WTC11 (cell line): Measurements from ENCODE around the gene CLEC16A. TPM values are rescaled to one million over a fixed set of nuclear protein-coding genes. Genes with fewer than 3 reads are reported as not detected.

Experiments used
- ATAC-seq: fragments of 200-7000 bp; cut with Tn5 transposase; 2 replicates; pipeline ENCODE4 v1.10.0; 2021; ENCODE audit warnings: mild to moderate bottlenecking, moderate library complexity
- CTCF ChIA-PET: fragments of 300-600 bp; sonication (Branson Sonifier 250); formaldehyde crosslinking; loops from one replicate; lab custom pipeline; 2021; ENCODE audit warnings: antibody characterized with exemption; lab: Charles Lee
- POLR2A ChIA-PET: fragments of 350-600 bp; sonication (Branson Sonifier 250); formaldehyde crosslinking; loops from one replicate; lab custom pipeline; 2021; ENCODE audit warnings: antibody characterized with exemption; lab: Charles Lee
- DNase-seq: peaks from one replicate; pipeline ENCODE4 v3.0.0; 2021; ENCODE audit warnings: low spot score
- H3K27ac Mint-ChIP-seq: 2 replicates; pipeline ENCODE4 v1.8.0; 2021; ENCODE audit warnings: mixed read lengths
- H3K27me3 Mint-ChIP-seq: 2 replicates; pipeline ENCODE4 v1.8.0; 2021; ENCODE audit warnings: low read depth, mild to moderate bottlenecking, moderate library complexity, mixed read lengths
- H3K36me3 Mint-ChIP-seq: 2 replicates; pipeline ENCODE4 v1.8.0; 2021; ENCODE audit warnings: mixed read lengths
- H3K4me1 Mint-ChIP-seq: 2 replicates; pipeline ENCODE4 v1.8.0; 2022; ENCODE audit warnings: mixed read lengths
- H3K4me3 Mint-ChIP-seq: 2 replicates; pipeline ENCODE4 v1.8.0; 2021; ENCODE audit warnings: mild to moderate bottlenecking, moderate library complexity, mixed read lengths
- H3K9me3 Mint-ChIP-seq: 2 replicates; pipeline ENCODE4 v1.8.0; 2021; ENCODE audit warnings: mixed read lengths
- CREB1 ChIP-seq: sonication (generic); formaldehyde crosslinking; IDR thresholded peaks from 2 replicates; pipeline ENCODE4 v1.8.0; 2023; ENCODE audit warnings: mild to moderate bottlenecking, missing genetic modification reagents
- CTCF ChIP-seq: fragments of 200-600 bp; IDR thresholded peaks from 2 replicates; pipeline ENCODE4 v1.8.0; 2022; ENCODE audit warnings: antibody characterized with exemption
- ELF4 ChIP-seq: sonication (generic); formaldehyde crosslinking; IDR thresholded peaks from 2 replicates; pipeline ENCODE4 v1.8.1; 2022; ENCODE audit warnings: low read depth, mild to moderate bottlenecking, moderate library complexity, missing genetic modification reagents
- FOXK1 ChIP-seq: sonication (generic); formaldehyde crosslinking; IDR thresholded peaks from 2 replicates; pipeline ENCODE4 v1.8.0; 2022; ENCODE audit warnings: mild to moderate bottlenecking, moderate library complexity, missing genetic modification reagents
- GABPB1 ChIP-seq: sonication (generic); formaldehyde crosslinking; IDR thresholded peaks from 2 replicates; pipeline ENCODE4 v1.8.1; 2023; ENCODE audit warnings: mild to moderate bottlenecking, missing genetic modification reagents
- HMGXB4 ChIP-seq: sonication (generic); formaldehyde crosslinking; IDR thresholded peaks from 2 replicates; pipeline ENCODE4 v1.8.1; 2023; ENCODE audit warnings: mild to moderate bottlenecking, moderate library complexity, missing genetic modification reagents
- MXD4 ChIP-seq: fragments of 250-450 bp; sonication (Bioruptor Pico); IDR thresholded peaks from 2 replicates; pipeline ENCODE4 v1.8.0; 2021; ENCODE audit warnings: mild to moderate bottlenecking, moderate library complexity, borderline replicate concordance
- NFE2L1 ChIP-seq: sonication (generic); formaldehyde crosslinking; IDR thresholded peaks from 2 replicates; pipeline ENCODE4 v1.8.1; 2023; ENCODE audit warnings: missing genetic modification reagents
- NFYB ChIP-seq: sonication (generic); formaldehyde crosslinking; conservative IDR thresholded peaks from 2 replicates; pipeline ENCODE4 v1.8.0; 2022; ENCODE audit warnings: low read depth, missing genetic modification reagents
- PREB ChIP-seq: sonication (generic); formaldehyde crosslinking; IDR thresholded peaks from 2 replicates; pipeline ENCODE4 v1.8.1; 2022; ENCODE audit warnings: mild to moderate bottlenecking, missing genetic modification reagents, moderate library complexity, borderline replicate concordance
- SP1 ChIP-seq: sonication (generic); formaldehyde crosslinking; conservative IDR thresholded peaks from 2 replicates; pipeline ENCODE4 v1.8.1; 2022; ENCODE audit warnings: missing genetic modification reagents
- TEAD1 ChIP-seq: sonication (generic); formaldehyde crosslinking; IDR thresholded peaks from 2 replicates; pipeline ENCODE4 v1.8.0; 2022; ENCODE audit warnings: mild to moderate bottlenecking, missing genetic modification reagents
- USF1 ChIP-seq: sonication (generic); formaldehyde crosslinking; IDR thresholded peaks from 2 replicates; pipeline ENCODE4 v1.8.0; 2022; ENCODE audit warnings: mild to moderate bottlenecking, missing genetic modification reagents
- ZNF138 ChIP-seq: sonication (generic); formaldehyde crosslinking; conservative IDR thresholded peaks from 2 replicates; pipeline ENCODE4 v1.8.1; 2022; ENCODE audit warnings: mild to moderate bottlenecking, moderate library complexity, missing genetic modification reagents
- ZNF281 ChIP-seq: sonication (generic); formaldehyde crosslinking; IDR thresholded peaks from 2 replicates; pipeline ENCODE4 v1.8.0; 2023; ENCODE audit warnings: mild to moderate bottlenecking, missing genetic modification reagents
- ZNF396 ChIP-seq: fragments of 250-450 bp; sonication (Bioruptor Pico); IDR thresholded peaks from 2 replicates; pipeline ENCODE4 v1.8.0; 2021; ENCODE audit warnings: mild to moderate bottlenecking, moderate library complexity, borderline replicate concordance
- ZNF423 ChIP-seq: fragments of 250-450 bp; sonication (Bioruptor Pico); IDR thresholded peaks from 2 replicates; pipeline ENCODE4 v2.1.2; 2022; ENCODE audit warnings: mild to moderate bottlenecking, moderate library complexity
- ZNF425 ChIP-seq: fragments of 250-450 bp; sonication (Bioruptor Pico); conservative IDR thresholded peaks from 2 replicates; pipeline ENCODE4 v1.9.0; 2021; ENCODE audit warnings: mild to moderate bottlenecking
- total RNA-seq: library from RNA; stranded (reverse); gene quantifications from 3 replicates; pipeline ENCODE4 v1.2.3, GENCODE V29; 2021

CLEC16A gene
- total RNA-seq, 1 experiment from 2014 or later, result 14.4 TPM

- TF ChIP-seq MXD4 (CRISPR knock-in tag) (no peak), GABPB1 (CRISPR knock-in tag) (no peak), PREB (CRISPR knock-in tag) (no peak), TEAD1 (CRISPR knock-in tag) (no peak), ZNF425 (CRISPR knock-in tag) (no peak), SP1 (CRISPR knock-in tag) (no peak), ZNF138 (CRISPR knock-in tag) (no peak), ZNF396 (no peak), NFE2L1 (no peak), CREB1 (CRISPR knock-in tag) (no peak), NFYB (CRISPR knock-in tag) (no peak)
Measured at GRCh38 chr16:11006656-11007055, 62.3 kb downstream of the CLEC16A start (continued).

GRCh38 chr16:11007714-11008280 lies 63.4 kb downstream of the CLEC16A start:
- H3K36me3 Mint-ChIP-seq, result peaks cover 5% of the 10 kb centered on the region
- H3K9me3 Mint-ChIP-seq, result no peaks in the 10 kb centered on the region
- POLR2A ChIA-PET, result no interaction called here
- H3K27me3 Mint-ChIP-seq, result no peaks in the 10 kb centered on the region
- TF ChIP-seq CTCF (no peak), SP1 (CRISPR knock-in tag) (no peak), USF1 (CRISPR knock-in tag) (no peak), ELF4 (CRISPR knock-in tag) (no peak), ZNF281 (no peak), HMGXB4 (no peak), FOXK1 (CRISPR knock-in tag) (no peak), ZNF423 (CRISPR knock-in tag) (no peak)
- TF ChIP-seq, all 79 proteins: peak for 0
- CTCF ChIA-PET, result interaction anchor here (0.9 kb wide), 1 partner anchor 54 kb away, joined by 3 read pairs; no protein-coding TSS in a partner anchor
- ATAC-seq (no peak), DNase-seq (no peak)
- peaks cover 7% of the 10 kb centered on the region for H3K4me1 Mint-ChIP-seq
- H3K4me3 Mint-ChIP-seq, result no peak overlapping the region
- peak overlapping the region; percentile 37; the same call in 1 of the 2 replicates for H3K27ac Mint-ChIP-seq
